A673 (cell line): Measurements from ENCODE around the gene RASGRP1. TPM values are rescaled to one million over a fixed set of nuclear protein-coding genes. Genes with fewer than 3 reads are reported as not detected.

Source experiments
- BruUV-seq: library from RNA; stranded (reverse); fragments of 400-500 nt; replicated peaks from 2 replicates; lab custom pipeline; 2021; lab: Mats Ljungman, UMichigan
- CTCF ChIA-PET: fragments of 300-600 bp; sonication (Branson Sonifier 250); formaldehyde crosslinking; loops from one replicate; lab custom pipeline; 2022; ENCODE audit warnings: antibody characterized with exemption; lab: Charles Lee
- POLR2A ChIA-PET: fragments of 300-600 bp; sonication (Branson Sonifier 250); formaldehyde crosslinking; loops from one replicate; lab custom pipeline; 2022; ENCODE audit warnings: antibody characterized with exemption; ENCODE audit not compliant: low non-redundant PET; lab: Charles Lee
- DNase-seq: peaks from one replicate; pipeline ENCODE4 v3.0.0-alpha.2; 2015; ENCODE audit warnings: low spot score
- H3K27ac ChIP-seq: fragments of 200-600 bp; sonication (generic); 2 replicates; pipeline ENCODE4 v1.5.1; 2016; ENCODE audit warnings: mixed run types, low read depth, mild to moderate bottlenecking, mixed read lengths, antibody characterized with exemption, low read length; ENCODE audit not compliant: poor library complexity, severe bottlenecking
- H3K27me3 ChIP-seq: fragments of 200-600 bp; sonication (generic); replicated peaks from 2 replicates; pipeline ENCODE4 v1.6.1; 2017; ENCODE audit warnings: mixed run types, low read depth, mild to moderate bottlenecking, mixed read lengths, antibody characterized with exemption, low read length; ENCODE audit not compliant: insufficient read depth, poor library complexity
- H3K36me3 ChIP-seq: fragments of 200-600 bp; sonication (generic); 2 replicates; pipeline ENCODE4 v1.6.1; 2016; ENCODE audit warnings: mixed run types, mild to moderate bottlenecking, mixed read lengths, antibody characterized with exemption, low read length; ENCODE audit not compliant: insufficient read depth, poor library complexity, severe bottlenecking
- H3K4me1 ChIP-seq: fragments of 200-600 bp; sonication (generic); 2 replicates; pipeline ENCODE4 v1.6.1; 2017; ENCODE audit warnings: mixed run types, mild to moderate bottlenecking, mixed read lengths, antibody characterized with exemption, low read length; ENCODE audit not compliant: insufficient read depth, poor library complexity, severe bottlenecking
- H3K4me3 ChIP-seq: fragments of 200-600 bp; sonication (generic); 2 replicates; pipeline ENCODE4 v1.5.1; 2016; ENCODE audit warnings: low read depth, mixed run types, mild to moderate bottlenecking, mixed read lengths, low read length; ENCODE audit not compliant: poor library complexity, severe bottlenecking
- H3K9me3 ChIP-seq: fragments of 200-600 bp; sonication (generic); 2 replicates; pipeline ENCODE4 v1.6.1; 2016; ENCODE audit warnings: mixed run types, low read depth, mild to moderate bottlenecking, mixed read lengths, antibody characterized with exemption, low read length; ENCODE audit not compliant: poor library complexity, severe bottlenecking
- CTCF ChIP-seq: fragments of 300-800, 200-600 bp; sonication (generic); conservative IDR thresholded peaks from 2 replicates; pipeline ENCODE4 v1.5.1; 2017; ENCODE audit warnings: low read depth, mild to moderate bottlenecking, antibody characterized with exemption, low read length, moderate library complexity, mixed read lengths
- EZH2 ChIP-seq: fragments of 200-600 bp; sonication (generic); IDR thresholded peaks from 2 replicates; pipeline ENCODE4 v1.6.1; 2017; ENCODE audit warnings: borderline replicate concordance, low read depth, mild to moderate bottlenecking, mixed read lengths, antibody characterized with exemption, low read length; ENCODE audit not compliant: poor library complexity, severe bottlenecking
- intact Hi-C: fragments of 100-400 bp; cut with micrococcal nuclease; formaldehyde crosslinking; loops from one replicate; pipeline ENCODE4 v1.10.0; 2022; ENCODE audit not compliant: unreplicated experiment
- total RNA-seq: library from RNA; stranded (reverse); gene quantifications from 2 replicates; pipeline ENCODE4 v1.2.3, GENCODE V29; 2021

RASGRP1 gene
- total RNA-seq, 1 experiment from 2014 or later, result not detected

GRCh38 chr15:38508647-38509046, 56.0 kb downstream of the RASGRP1 start:
- ChIA-PET CTCF (no interaction called here), POLR2A (no interaction called here)
- H3K36me3 ChIP-seq, result no peaks in the 10 kb centered on the region
- H3K4me1 ChIP-seq, result no peaks in the 10 kb centered on the region
- H3K27ac ChIP-seq, result no peak overlapping the region
- TF ChIP-seq EZH2 (no peak), CTCF (no peak)
- no peaks in the 10 kb centered on the region for H3K9me3 ChIP-seq
- DNase-seq, result no peak
- H3K4me3 ChIP-seq, result no peak overlapping the region
- H3K27me3 ChIP-seq, result no peaks in the 10 kb centered on the region
- intact Hi-C loops, result no loop called here
- BruUV-seq, result no TSS peak

DNA sequence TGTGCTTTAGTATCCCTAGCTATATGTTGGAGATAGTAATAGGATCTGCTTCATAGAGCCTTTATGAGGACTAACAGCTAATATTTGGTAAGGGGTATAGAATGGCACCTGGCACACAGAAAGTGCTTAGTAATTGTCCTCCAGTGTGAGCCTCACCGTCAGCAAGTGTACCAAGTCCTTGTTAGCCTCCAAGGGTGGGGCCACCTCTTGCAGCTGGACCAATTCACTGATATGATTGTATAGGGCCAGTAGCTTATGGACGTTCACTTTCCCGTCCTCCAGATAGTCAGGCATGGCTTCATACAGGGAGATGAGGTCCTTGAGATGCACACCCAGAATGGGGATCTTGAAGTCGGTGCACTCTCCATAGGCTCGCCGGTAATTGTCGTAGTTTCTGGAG, 57.0 kb downstream of the RASGRP1 start:
- ChIA-PET POLR2A (no interaction called here), CTCF (no interaction called here)
- H3K4me3 ChIP-seq, result no peak overlapping the region
- no peaks in the 10 kb centered on the region for H3K9me3 ChIP-seq
- TF ChIP-seq EZH2, result no peak
- no peak for TF ChIP-seq CTCF
- intact Hi-C loops, result no loop called here
- DNase-seq, result no peak
- no peaks in the 10 kb centered on the region for H3K4me1 ChIP-seq
- no peaks in the 10 kb centered on the region for H3K27me3 ChIP-seq
- H3K36me3 ChIP-seq, result no peaks in the 10 kb centered on the region
- no TSS peak for BruUV-seq
- no peak overlapping the region for H3K27ac ChIP-seq

- intact Hi-C loops, result no loop called here
- POLR2A ChIA-PET, result no interaction called here
- Histone ChIP-seq H3K4me3 (no peak overlapping the region), H3K4me1 (no peaks in the 10 kb centered on the region), H3K27ac (no peak overlapping the region), H3K27me3 (no peaks in the 10 kb centered on the region), H3K9me3 (no peaks in the 10 kb centered on the region), H3K36me3 (no peaks in the 10 kb centered on the region)
- DNase-seq, result no peak
- TF ChIP-seq CTCF, result no peak
- TF ChIP-seq EZH2, result no peak
- CTCF ChIA-PET, result no interaction called here
- BruUV-seq, result no TSS peak
These were observed 57.6 kb downstream of the RASGRP1 start for GRCh38 chr15:38506997-38507396.
